RKO (cell line): ENCODE measurements around the gene TMA7B.

Experiments used
- DNase-seq: peaks from one replicate; pipeline ENCODE4 v3.0.0-alpha.2; 2016; ENCODE audit warnings: low spot score

TMA7B gene

DNA sequence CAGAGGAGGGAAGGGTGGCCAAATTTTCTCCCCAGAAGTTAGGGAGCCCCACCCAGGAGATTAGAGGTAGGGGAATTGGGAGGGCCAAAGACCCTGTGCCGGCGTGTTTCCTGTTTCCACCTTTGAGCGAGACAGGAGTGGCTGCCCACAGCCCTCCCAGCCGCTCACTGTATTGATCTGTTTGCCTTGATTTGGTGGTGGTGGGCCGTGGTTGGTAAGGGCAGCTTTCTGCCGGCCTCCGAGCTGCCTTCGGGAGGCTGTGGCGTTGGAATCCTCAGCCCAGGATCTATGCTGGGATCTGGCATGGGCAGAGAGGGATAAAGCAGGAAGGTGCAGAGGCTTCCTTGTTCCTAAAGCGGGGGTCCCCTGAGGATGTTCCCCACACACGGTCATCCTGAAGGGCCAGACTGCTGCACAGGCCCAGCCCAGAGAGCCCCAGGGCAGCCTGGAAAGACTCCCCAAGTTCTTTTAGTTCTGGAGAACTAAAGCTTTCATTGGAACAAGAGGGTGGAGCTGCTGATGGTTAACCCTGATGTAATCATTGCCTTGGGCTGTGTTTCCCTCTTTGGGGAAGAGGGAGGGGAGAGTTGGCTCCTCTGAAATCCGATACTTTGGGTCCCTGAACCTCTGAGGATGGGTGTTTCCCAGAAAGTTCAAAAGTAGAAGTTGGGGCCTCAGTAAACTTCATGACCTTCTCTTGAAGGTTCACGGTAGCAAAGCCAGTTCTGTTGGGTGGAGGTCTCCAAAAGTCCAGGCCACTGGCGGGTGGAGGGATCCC is 41.8 kb downstream of the TMA7B start:
- DNase-seq, result no peak

GRCh38 chr22:40002935-40003715 is 42.9 kb downstream of the TMA7B start:
- DNase-seq, result no peak

DNA sequence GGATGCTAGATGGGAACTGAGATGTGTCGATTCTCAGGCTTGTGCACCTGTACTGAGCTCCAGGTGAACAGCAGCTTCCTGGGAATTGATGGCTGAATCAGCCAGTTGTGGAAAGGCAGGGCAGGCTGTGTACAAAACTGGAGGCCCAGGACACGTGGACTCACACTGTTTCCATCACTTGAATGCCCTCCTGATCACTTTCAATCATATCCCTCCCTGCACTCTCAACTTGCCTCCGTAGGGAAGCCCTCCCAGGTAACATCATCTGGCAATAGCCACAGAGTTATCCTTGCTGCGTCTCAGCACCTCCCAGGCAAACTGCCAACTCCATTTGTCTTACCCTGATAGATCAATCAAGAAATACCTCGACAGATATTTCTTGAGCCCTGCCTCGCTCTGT is 44.6 kb downstream of the TMA7B start:
- no peak for DNase-seq

DNA sequence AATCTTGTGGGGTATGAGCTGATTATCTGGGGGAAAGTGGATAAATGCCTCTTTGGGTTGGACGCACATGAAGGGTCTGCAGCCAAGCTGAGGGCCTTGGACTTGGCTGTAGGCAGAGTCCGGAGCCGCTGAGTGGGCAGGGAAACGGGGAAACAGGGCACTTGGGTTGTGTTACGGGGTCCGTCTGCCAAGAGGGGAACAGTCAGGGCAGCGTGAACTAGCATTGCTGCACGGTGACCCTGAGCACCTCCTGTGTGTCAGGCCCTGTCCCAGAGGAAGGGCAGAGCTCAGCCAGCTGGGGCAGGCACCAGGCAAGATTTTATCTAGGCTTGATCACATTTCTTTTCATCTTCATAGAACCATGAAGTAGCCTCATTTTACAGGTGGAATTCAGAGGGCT is 46.4 kb downstream of the TMA7B start:
- no peak for DNase-seq

- DNase-seq, result no peak
These were observed 47.9 kb downstream of the TMA7B start for GRCh38 chr22:40007853-40008710.

DNA sequence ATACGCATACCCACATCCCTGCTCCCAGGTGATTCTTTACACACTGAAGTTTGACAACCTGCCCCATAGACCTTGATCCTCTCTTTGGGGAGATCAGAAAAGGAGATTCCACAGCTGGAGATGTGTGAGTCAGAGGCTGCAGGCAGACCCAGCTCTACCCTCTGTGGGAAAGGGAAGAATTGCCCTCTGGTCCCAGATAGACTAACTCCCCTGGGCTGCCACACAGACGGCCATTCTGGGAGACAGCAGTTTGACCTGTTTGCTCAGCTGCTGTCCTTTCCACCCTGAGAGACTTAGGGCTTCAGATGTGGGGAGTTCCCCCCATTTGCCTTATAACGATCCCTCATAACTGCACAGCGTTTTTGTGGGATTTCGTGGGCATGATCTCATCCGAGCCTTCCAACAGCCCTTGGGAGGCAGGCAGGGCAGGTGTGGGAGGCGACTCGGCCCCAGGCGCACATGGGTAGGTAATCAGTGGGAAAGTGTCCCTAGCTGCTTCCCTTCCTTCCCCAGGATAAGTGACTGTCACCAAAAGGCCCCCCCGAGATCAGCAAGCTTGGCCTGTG is 48.6 kb downstream of the TMA7B start:
- no peak for DNase-seq

- DNase-seq, result no peak
These were observed 49.1 kb downstream of the TMA7B start for GRCh38 chr22:40009292-40009774.

- DNase-seq, result no peak
These were observed 49.9 kb downstream of the TMA7B start for GRCh38 chr22:40009951-40010671.

GRCh38 chr22:40010746-40011145 is 50.5 kb downstream of the TMA7B start:
- no peak for DNase-seq
